Measurements from ENCODE around the gene ADGRD1.

The ADGRD1 gene

GRCh38 chr12:130925666-130926015 is 28.1 kb upstream of the ADGRD1 start:
- Histone ChIP-seq H3K79me2 (ENCODE audit: control insufficient read depth, low read length) (no peaks in the 10 kb centered on the region), H3K4me1 (ENCODE audit: control insufficient read depth, low read length) (0 out of 2 replicates have a peak, but pooled peaks cover 3% of the 10 kb centered on the region), H3K27me3 (ENCODE audit: control insufficient read depth, low read length) (peaks cover 5% of the 10 kb centered on the region), H3K4me2 (ENCODE audit: low read length) (no peak overlapping the region), H3F3A (ENCODE audit: control insufficient read depth, insufficient read depth) (no peaks in the 10 kb centered on the region), H3K9me3 (ENCODE audit: control insufficient read depth, insufficient read depth, low read length) (no peaks in the 10 kb centered on the region), H3K27ac (ENCODE audit: low read depth, low read length) (no peak overlapping the region), H3K36me3 (ENCODE audit: control insufficient read depth, low read length) (no peaks in the 10 kb centered on the region), H3K4me3 (ENCODE audit: low read length) (no peak overlapping the region), H4K20me1 (ENCODE audit: control insufficient read depth, insufficient read depth, low read depth, low read length) (no peaks in the 10 kb centered on the region), H3K9me2 (replicated peaks; ENCODE audit: control insufficient read depth, low read length) (no peaks in the 10 kb centered on the region)
- TF ChIP-seq CTCF (IDR thresholded peaks at IDR 0.05; ENCODE audit: low read depth, low read length, poor library complexity, severe bottlenecking), result no peak
- TF ChIP-seq EZH2phosphoT487 (IDR thresholded peaks at IDR 0.05; ENCODE audit: borderline replicate concordance, low read length), result no peak

DNA sequence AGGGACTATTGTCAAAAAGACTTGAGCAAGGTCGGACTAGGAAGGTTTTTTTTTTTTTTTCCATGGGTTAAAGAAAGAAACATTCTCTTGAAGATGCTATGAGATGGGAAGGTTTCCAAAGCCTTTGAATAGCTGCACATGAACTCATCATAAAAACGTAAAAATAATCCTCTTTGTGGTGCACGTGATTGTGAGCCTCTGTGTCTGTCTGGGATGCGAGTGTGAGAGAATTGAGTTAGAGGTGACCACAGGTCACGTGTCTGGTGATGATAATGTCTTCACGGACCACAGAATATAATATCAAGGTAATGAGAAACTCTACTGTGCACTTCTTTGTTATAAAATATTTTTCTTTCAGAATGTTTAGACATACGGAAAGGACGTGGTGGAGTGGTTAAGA is 24.3 kb upstream of the ADGRD1 start:
- Histone ChIP-seq H4K20me1 (ENCODE audit: control insufficient read depth, insufficient read depth, low read depth, low read length) (no peaks in the 10 kb centered on the region), H3K27ac (ENCODE audit: low read depth, low read length) (no peak overlapping the region), H3F3A (ENCODE audit: control insufficient read depth, insufficient read depth) (no peaks in the 10 kb centered on the region), H3K4me3 (ENCODE audit: low read length) (no peak overlapping the region), H3K79me2 (ENCODE audit: control insufficient read depth, low read length) (no peaks in the 10 kb centered on the region), H3K36me3 (ENCODE audit: control insufficient read depth, low read length) (no peaks in the 10 kb centered on the region), H3K4me1 (ENCODE audit: control insufficient read depth, low read length) (0 out of 2 replicates have a peak, but pooled peaks cover 3% of the 10 kb centered on the region), H3K9me3 (ENCODE audit: control insufficient read depth, insufficient read depth, low read length) (no peaks in the 10 kb centered on the region), H3K9me2 (replicated peaks; ENCODE audit: control insufficient read depth, low read length) (no peaks in the 10 kb centered on the region), H3K27me3 (ENCODE audit: control insufficient read depth, low read length) (peaks cover 5% of the 10 kb centered on the region), H3K4me2 (ENCODE audit: low read length) (no peak overlapping the region)
- no peak for TF ChIP-seq CTCF (IDR thresholded peaks at IDR 0.05; ENCODE audit: low read depth, low read length, poor library complexity, severe bottlenecking)
- no peak for TF ChIP-seq EZH2phosphoT487 (IDR thresholded peaks at IDR 0.05; ENCODE audit: borderline replicate concordance, low read length)

- Histone ChIP-seq H3K27me3 (ENCODE audit: control insufficient read depth, low read length) (peaks cover 5% of the 10 kb centered on the region), H3K9me3 (ENCODE audit: control insufficient read depth, insufficient read depth, low read length) (no peaks in the 10 kb centered on the region), H3K36me3 (ENCODE audit: control insufficient read depth, low read length) (no peaks in the 10 kb centered on the region), H3K79me2 (ENCODE audit: control insufficient read depth, low read length) (no peaks in the 10 kb centered on the region), H3K9me2 (replicated peaks; ENCODE audit: control insufficient read depth, low read length) (no peaks in the 10 kb centered on the region), H3K27ac (ENCODE audit: low read depth, low read length) (no peak overlapping the region), H4K20me1 (ENCODE audit: control insufficient read depth, insufficient read depth, low read depth, low read length) (no peaks in the 10 kb centered on the region), H3K4me2 (ENCODE audit: low read length) (no peak overlapping the region), H3F3A (ENCODE audit: control insufficient read depth, insufficient read depth) (no peaks in the 10 kb centered on the region), H3K4me1 (ENCODE audit: control insufficient read depth, low read length) (0 out of 2 replicates have a peak, but pooled peaks cover 3% of the 10 kb centered on the region), H3K4me3 (ENCODE audit: low read length) (no peak overlapping the region)
- TF ChIP-seq EZH2phosphoT487 (IDR thresholded peaks at IDR 0.05; ENCODE audit: borderline replicate concordance, low read length), result no peak
- no peak for TF ChIP-seq CTCF (IDR thresholded peaks at IDR 0.05; ENCODE audit: low read depth, low read length, poor library complexity, severe bottlenecking)
Observed at GRCh38 chr12:130932061-130932930, 21.4 kb upstream of the ADGRD1 start.
